Activated CD8-positive, alpha-beta memory T cell treated with anti-CD3 and anti-CD28 coated beads, Interleukin-2, amount 10 ng/mL, durations not matched to agents 7 days and 5 days (primary cell): ENCODE measurements around the gene TTF2. TPM values are rescaled to one million over a fixed set of nuclear protein-coding genes. Genes with fewer than 3 reads are reported as not detected.
A peak's percentile ranks its signal among the peaks of the same experiment; 100 is the strongest.
"Not testable (repeated sequence)": the region's sequence is repeated elsewhere in the genome, so short reads cannot be mapped to it uniquely, and the experiment has no call there.

Source experiments
- ATAC-seq: fragments of 150-1000 bp; cut with Tn5 transposase; one replicate; pipeline ENCODE4 v1.10.0; 2021; ENCODE audit warnings: moderate library complexity
- CTCF ChIA-PET: fragments of 350-600 bp; sonication (Branson Sonifier 250); formaldehyde crosslinking; loops from one replicate; lab custom pipeline; 2021; ENCODE audit warnings: antibody characterized with exemption; lab: Charles Lee
- DNase-seq: peaks from one replicate; pipeline ENCODE4 v3.0.0-alpha.2; 2020
- H3K27ac Mint-ChIP-seq: one replicate; pipeline ENCODE4 v1.8.0; 2021; ENCODE audit warnings: mild to moderate bottlenecking, mixed read lengths
- H3K27me3 Mint-ChIP-seq: one replicate; pipeline ENCODE4 v1.8.0; 2021; ENCODE audit warnings: mixed read lengths
- H3K36me3 Mint-ChIP-seq: one replicate; pipeline ENCODE4 v1.8.0; 2021; ENCODE audit warnings: mild to moderate bottlenecking, mixed read lengths
- H3K4me1 Mint-ChIP-seq: one replicate; pipeline ENCODE4 v1.8.0; 2021; ENCODE audit warnings: mixed read lengths
- H3K4me3 Mint-ChIP-seq: one replicate; pipeline ENCODE4 v1.8.0; 2021; ENCODE audit warnings: mild to moderate bottlenecking, moderate library complexity, mixed read lengths
- H3K9me3 Mint-ChIP-seq: one replicate; pipeline ENCODE4 v1.8.0; 2022; ENCODE audit warnings: low read depth, mixed read lengths
- microRNA-seq: library from miRNA; unstranded; fragments of <30 nt; microRNA quantifications from one replicate; pipeline ENCODE4 v1.2.0, GENCODE V29; 2022
- total RNA-seq, 2 experiments: library from RNA; stranded (reverse); gene quantifications; one replicate each; pipeline ENCODE4 v1.2.3, GENCODE V29; 2021

Gene TTF2
- total RNA-seq, 2 experiments from 2014 or later: 156 to 157 TPM

DNA sequence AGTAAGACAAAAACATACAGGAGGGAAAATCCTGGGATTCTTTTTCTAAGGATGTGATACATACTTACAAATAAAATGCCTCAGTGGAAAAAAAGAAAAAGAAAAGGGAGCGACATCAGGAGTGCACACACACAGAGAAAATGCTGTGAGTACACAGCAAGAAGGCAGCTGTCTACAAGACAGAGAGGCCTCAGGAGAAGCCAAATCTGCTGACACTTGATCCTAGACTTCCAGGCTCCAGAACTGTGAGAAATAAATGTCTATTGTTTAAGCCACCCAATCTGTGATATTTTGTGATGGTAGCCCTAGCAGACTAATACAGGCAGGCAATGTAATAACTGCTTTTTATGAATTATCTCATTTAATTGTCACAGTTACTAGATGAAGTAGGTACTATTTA is 78.4 kb downstream of the TTF2 start:
- Mint-ChIP-seq H3K4me3 (no peak overlapping the region), H3K4me1 (no peaks in the 10 kb centered on the region), H3K36me3 (no peaks in the 10 kb centered on the region), H3K27me3 (peaks cover 5% of the 10 kb centered on the region), H3K27ac (no peak overlapping the region), H3K9me3 (no peaks in the 10 kb centered on the region)
- CTCF ChIA-PET: interaction anchor here (1.7 kb wide), 1 partner anchor 10 kb away, joined by 7 read pairs; no protein-coding TSS in a partner anchor
- ATAC-seq (no peak), DNase-seq (no peak)

DNA sequence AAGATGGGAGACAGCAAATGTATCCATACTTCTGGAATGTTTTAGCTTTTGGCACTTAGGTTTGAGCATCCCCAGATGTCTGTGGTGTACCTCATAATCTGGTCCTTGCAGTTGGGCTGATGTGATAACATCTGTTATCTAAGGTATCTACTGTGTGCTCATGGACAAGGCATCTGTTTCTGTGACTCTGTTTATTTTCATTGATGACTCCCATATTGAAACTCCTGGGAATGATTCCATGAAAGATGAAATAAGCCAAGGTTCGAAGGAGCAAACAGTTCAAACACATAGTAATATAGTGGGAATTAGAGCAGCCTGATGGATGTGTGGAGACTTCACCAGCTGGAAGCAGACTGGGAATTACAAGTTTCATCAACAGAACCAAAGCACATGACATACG is 82.1 kb downstream of the TTF2 start:
- Mint-ChIP-seq H3K36me3 (no peaks in the 10 kb centered on the region), H3K4me1 (no peaks in the 10 kb centered on the region), H3K27me3 (peaks cover 10% of the 10 kb centered on the region), H3K9me3 (no peaks in the 10 kb centered on the region), H3K4me3 (no peak overlapping the region), H3K27ac (no peak overlapping the region)
- DNase-seq (no peak), ATAC-seq (no peak)
- CTCF ChIA-PET: no interaction called here

DNA sequence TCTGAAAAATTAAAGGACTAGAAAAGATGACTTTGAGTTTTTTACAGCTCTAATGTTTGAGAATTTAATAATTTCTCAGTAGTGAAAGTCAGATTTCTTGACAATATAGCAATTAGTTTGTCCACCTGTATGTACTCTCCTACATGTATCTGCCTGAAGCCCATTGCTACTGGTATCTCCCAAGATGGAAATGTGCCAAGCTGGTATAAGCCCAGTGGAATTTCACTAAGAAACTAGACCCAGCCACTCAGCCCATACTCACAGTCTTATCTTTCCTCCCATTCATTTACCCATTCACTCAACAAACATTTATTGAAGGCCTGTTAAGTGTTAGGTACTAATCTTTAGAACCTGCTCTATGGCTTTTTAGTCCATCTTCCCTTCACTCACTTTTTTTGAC is 83.0 kb downstream of the TTF2 start:
- ATAC-seq (no peak), DNase-seq (no peak)
- CTCF ChIA-PET: no interaction called here
- Mint-ChIP-seq H3K27me3 (peaks cover 10% of the 10 kb centered on the region), H3K4me1 (no peaks in the 10 kb centered on the region), H3K36me3 (no peaks in the 10 kb centered on the region), H3K4me3 (no peak overlapping the region), H3K9me3 (no peaks in the 10 kb centered on the region), H3K27ac (no peak overlapping the region)

DNA sequence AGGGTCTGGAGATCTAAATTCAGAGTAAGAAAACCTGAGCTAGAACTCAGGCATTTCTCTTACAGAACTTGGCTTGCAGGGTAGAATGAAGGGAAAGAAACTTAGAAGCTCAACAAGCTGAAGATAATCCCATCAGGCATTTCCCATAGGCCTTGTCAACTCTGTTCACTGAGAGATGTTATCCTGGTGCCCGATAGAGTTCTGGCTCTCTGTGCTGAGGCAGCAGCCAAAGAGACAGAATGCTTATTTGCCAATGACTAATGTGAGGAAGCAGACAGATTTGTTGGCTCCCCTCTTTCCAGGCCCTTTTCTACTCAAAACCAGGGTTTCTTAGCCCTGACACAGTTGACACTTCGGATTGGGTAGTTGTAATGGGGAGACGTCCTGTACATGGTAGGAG is 83.7 kb downstream of the TTF2 start:
- CTCF ChIA-PET: no interaction called here
- DNase-seq (no peak), ATAC-seq (no peak)
- Mint-ChIP-seq H3K27me3 (peaks cover 17% of the 10 kb centered on the region), H3K27ac (no peak overlapping the region), H3K36me3 (no peaks in the 10 kb centered on the region), H3K4me1 (no peaks in the 10 kb centered on the region), H3K9me3 (no peaks in the 10 kb centered on the region), H3K4me3 (no peak overlapping the region)

DNA sequence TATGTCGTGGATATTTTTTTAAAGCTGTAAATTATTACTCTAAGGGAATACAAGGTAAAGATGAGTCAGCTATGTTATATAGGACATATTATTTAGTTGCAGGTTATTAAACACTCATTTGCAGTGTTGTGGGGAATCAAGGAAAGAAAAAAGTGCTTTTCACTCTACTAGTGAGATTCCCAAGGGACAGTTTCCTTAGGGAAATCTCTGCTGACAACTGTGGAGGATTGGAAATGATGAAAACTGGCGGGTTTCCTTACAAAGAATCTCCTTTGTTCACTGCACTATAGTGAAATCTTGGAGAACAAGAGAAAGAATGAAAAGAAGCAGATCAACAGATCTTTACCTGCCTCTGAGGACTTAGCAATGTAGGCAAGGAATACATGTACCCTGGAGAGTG is 85.9 kb downstream of the TTF2 start:
- no peak overlapping the region for H3K27ac Mint-ChIP-seq
- H3K4me1 Mint-ChIP-seq: no peaks in the 10 kb centered on the region
- CTCF ChIA-PET: no interaction called here
- ATAC-seq (no peak), DNase-seq (no peak)
- H3K27me3 Mint-ChIP-seq: peaks cover 20% of the 10 kb centered on the region
- H3K9me3 Mint-ChIP-seq: no peaks in the 10 kb centered on the region
- no peaks in the 10 kb centered on the region for H3K36me3 Mint-ChIP-seq
- H3K4me3 Mint-ChIP-seq: no peak overlapping the region

DNA sequence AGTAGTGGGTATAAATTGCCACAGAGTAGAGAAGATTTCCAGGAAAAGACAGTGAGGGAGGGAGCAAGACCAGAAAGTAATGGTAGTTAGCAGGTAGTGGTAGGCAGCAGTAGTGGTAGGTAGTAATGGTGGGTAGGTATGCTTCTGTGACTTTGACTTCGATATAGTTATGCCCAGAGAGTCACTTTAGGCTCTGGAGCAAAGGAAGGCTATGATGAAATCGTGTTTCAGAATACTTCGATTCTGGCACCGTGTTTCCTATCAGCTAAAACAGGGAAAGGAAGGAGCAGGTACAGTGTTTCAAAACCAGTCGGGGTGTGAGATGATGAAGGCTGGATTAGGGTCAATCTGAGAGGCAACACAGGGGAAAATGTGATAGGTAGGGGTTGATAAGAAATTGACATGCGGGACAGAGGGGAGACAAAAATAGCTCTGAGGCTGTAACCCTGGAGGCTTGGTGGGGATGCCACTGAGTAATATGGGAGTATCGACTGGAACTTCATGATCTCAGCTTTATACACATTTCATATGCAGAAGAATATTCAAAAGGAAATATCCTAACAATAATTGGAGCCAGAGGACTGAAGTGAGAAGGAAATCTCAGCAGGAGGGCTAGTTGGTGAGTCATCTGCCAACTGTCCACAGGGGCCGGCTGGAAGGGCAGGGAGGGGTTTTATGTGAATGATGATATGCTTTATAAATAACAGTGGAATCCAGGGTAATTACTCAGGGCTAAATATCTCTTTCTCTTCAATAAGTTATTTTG is 86.6 kb downstream of the TTF2 start:
- Mint-ChIP-seq H3K9me3 (no peaks in the 10 kb centered on the region), H3K27ac (no peak overlapping the region), H3K27me3 (peaks cover 20% of the 10 kb centered on the region), H3K36me3 (no peaks in the 10 kb centered on the region), H3K4me1 (no peaks in the 10 kb centered on the region), H3K4me3 (no peak overlapping the region)
- CTCF ChIA-PET: no interaction called here
- ATAC-seq (no peak), DNase-seq (no peak)

GRCh38 chr1:117147341-117147831 is 87.3 kb downstream of the TTF2 start:
- Mint-ChIP-seq H3K9me3 (no peaks in the 10 kb centered on the region), H3K36me3 (no peaks in the 10 kb centered on the region), H3K27ac (no peak overlapping the region), H3K4me1 (no peaks in the 10 kb centered on the region), H3K4me3 (no peak overlapping the region), H3K27me3 (peaks cover 20% of the 10 kb centered on the region)
- DNase-seq: no peak
- CTCF ChIA-PET: interaction anchor here (1.3 kb wide), 1 partner anchor 19 kb away, joined by 4 read pairs; no protein-coding TSS in a partner anchor
- no peak for ATAC-seq

DNA sequence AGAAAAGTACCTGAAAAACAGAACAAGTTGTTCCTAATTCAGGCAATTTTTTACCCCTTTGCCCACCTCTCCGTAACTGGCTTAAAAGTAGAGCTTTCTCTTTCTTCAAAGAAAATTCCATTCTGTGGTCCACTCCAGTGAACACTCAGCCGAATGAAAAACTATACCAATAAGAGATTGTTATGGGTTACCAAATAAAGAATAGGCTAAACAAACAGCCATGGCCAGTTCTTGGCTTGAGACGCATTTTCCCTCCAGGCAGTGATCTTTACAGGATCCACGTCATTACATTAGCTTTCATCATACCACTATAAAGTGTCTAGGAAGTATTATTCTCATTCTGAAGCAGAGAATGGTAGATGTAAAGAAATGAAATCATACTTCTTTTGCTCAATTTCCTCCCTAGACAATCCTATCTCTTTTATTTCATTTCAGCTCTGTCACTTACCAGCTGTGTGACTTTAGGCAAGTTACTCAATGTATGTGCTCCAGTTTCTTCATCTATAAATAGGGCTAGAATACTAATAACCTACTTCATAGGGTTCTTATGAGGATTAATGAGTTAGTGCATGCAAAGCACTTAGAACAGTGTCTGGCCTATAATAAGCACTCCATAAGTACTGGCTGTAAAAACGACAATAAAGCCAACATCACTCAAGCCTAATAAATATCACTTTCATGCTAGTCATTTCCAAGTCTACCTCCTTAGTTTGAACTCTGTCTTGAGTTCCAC is 87.9 kb downstream of the TTF2 start:
- CTCF ChIA-PET: interaction anchor here (1.3 kb wide), 1 partner anchor 19 kb away, joined by 4 read pairs; no protein-coding TSS in a partner anchor
- Mint-ChIP-seq H3K4me1 (no peaks in the 10 kb centered on the region), H3K27ac (no peak overlapping the region), H3K4me3 (no peak overlapping the region), H3K36me3 (no peaks in the 10 kb centered on the region), H3K27me3 (peaks cover 20% of the 10 kb centered on the region), H3K9me3 (no peaks in the 10 kb centered on the region)
- no peak for ATAC-seq
- DNase-seq: no peak

DNA sequence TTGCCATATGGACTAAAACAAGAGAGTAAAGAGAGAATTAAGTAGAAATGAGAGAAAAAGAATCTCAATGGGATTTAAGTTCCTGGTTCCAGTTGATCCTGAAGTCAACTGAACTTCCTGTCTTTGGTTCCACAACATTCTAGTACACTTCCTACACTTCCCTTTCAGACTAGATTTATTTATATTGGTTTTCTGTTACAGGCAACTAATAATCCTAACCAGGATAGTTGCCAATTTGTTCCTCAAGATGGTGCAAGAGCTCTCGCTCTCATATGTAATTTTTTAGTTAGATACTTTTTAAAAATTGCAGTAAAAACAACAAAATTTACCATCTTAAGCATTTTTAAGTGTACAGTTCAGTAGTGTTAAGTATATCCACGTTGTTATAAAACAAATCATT is 90.2 kb downstream of the TTF2 start:
- Mint-ChIP-seq H3K36me3 (no peaks in the 10 kb centered on the region), H3K27ac (no peak overlapping the region), H3K9me3 (no peaks in the 10 kb centered on the region), H3K27me3 (peaks cover 20% of the 10 kb centered on the region), H3K4me1 (no peaks in the 10 kb centered on the region), H3K4me3 (no peak overlapping the region)
- CTCF ChIA-PET: no interaction called here
- ATAC-seq: no peak
- no peak for DNase-seq

- ATAC-seq, CTCF ChIA-PET, H3K36me3 Mint-ChIP-seq, H3K27ac Mint-ChIP-seq, H3K9me3 Mint-ChIP-seq, H3K4me3 Mint-ChIP-seq, DNase-seq, H3K4me1 Mint-ChIP-seq: not testable (repeated sequence)
- H3K27me3 Mint-ChIP-seq: peaks cover 18% of the 10 kb centered on the region
Measured at GRCh38 chr1:117151305-117151704, 91.2 kb downstream of the TTF2 start.

Small RNA genes within 50 kb of the gene (microRNA-seq; reads per million reads assigned to microRNA genes)
- gene MIR942: 412 reads per million, percentile 79 among the genes with 10 or more reads in this experiment

Other genes starting within 250 kb of the TTF2 start
- 1 to 10 TPM in 1 of 2 experiments, under 1 TPM in 1; 0.38 to 4.6 TPM for gene PTGFRN, start 150.4 kb upstream of the TTF2 start, total RNA-seq
- gene CD101, start 58.6 kb upstream of the TTF2 start, total RNA-seq: 1 to 10 TPM in 1 of 2 experiments, not detected in 1; 1.4 TPM
- gene TRIM45, start 61.4 kb downstream of the TTF2 start, total RNA-seq: under 1 TPM; 0.26 to 0.75 TPM
- not detected for gene VTCN1, start 150.6 kb downstream of the TTF2 start, total RNA-seq